ENCODE results near the gene RPL10.

RPL10 gene

GRCh38 chrX:154428176-154429171 is 30.3 kb downstream of the RPL10 start, which contains the start of gene ATP6AP1:
ATP6AP1 (plus strand) TSS chrX:154428677; CDS start chrX:154428693, 16 bp downstream.
- Histone ChIP-seq H3K4me3 (replicated peaks; ENCODE audit: low read depth, low read length) (peak within 1 kb of the TSS; percentile 72), H3K36me3 (ENCODE audit: control insufficient read depth, insufficient read depth, low read length) (peaks cover 4% of the 10 kb centered on the region), H3K27me3 (replicated peaks; ENCODE audit: control insufficient read depth, insufficient read depth, low read length) (no peaks in the 10 kb centered on the region)
- DNase-seq (ENCODE audit: extremely low read depth, insufficient read length): peak; percentile 92
- TF ChIP-seq CTCF (IDR thresholded peaks at IDR 0.05; ENCODE audit: insufficient read depth, low read length, poor library complexity, severe bottlenecking): peak; percentile 17

GRCh38 chrX:154429711-154430110 is 31.5 kb downstream of the RPL10 start:
- Histone ChIP-seq H3K27me3 (replicated peaks; ENCODE audit: control insufficient read depth, insufficient read depth, low read length) (no peaks in the 10 kb centered on the region), H3K4me3 (replicated peaks; ENCODE audit: low read depth, low read length) (peak overlapping the region; percentile 72), H3K36me3 (ENCODE audit: control insufficient read depth, insufficient read depth, low read length) (peaks cover 4% of the 10 kb centered on the region)
- no peak for DNase-seq (ENCODE audit: extremely low read depth, insufficient read length)
- no peak for TF ChIP-seq CTCF (IDR thresholded peaks at IDR 0.05; ENCODE audit: insufficient read depth, low read length, poor library complexity, severe bottlenecking)

- Histone ChIP-seq H3K4me3 (replicated peaks; ENCODE audit: low read depth, low read length) (no peak overlapping the region), H3K27me3 (replicated peaks; ENCODE audit: control insufficient read depth, insufficient read depth, low read length) (no peaks in the 10 kb centered on the region), H3K36me3 (ENCODE audit: control insufficient read depth, insufficient read depth, low read length) (peaks cover 4% of the 10 kb centered on the region)
- DNase-seq (ENCODE audit: extremely low read depth, insufficient read length): no peak
- TF ChIP-seq CTCF (IDR thresholded peaks at IDR 0.05; ENCODE audit: insufficient read depth, low read length, poor library complexity, severe bottlenecking): no peak
Measured at GRCh38 chrX:154430479-154430878, 32.3 kb downstream of the RPL10 start.

DNA sequence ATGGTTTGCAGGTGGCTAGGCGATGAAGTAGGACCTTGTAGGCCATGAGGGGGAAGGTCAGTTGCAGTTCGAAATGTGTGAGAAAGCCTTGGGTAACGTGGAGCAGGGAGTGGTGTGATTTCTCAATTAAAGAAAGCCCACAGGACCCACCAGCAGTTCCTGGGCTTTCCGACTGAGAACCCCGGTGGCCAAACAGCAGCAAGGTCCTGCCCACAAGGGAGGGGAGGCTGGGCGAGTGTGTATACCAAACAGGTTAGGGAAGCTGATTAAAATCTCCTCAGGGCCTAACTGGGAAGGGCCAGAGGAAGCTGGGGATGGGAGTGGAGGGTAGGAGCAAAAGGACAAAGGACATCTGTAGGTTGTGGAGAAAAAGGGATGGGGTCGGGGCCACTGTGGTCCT is 32.7 kb downstream of the RPL10 start:
- TF ChIP-seq CTCF (IDR thresholded peaks at IDR 0.05; ENCODE audit: insufficient read depth, low read length, poor library complexity, severe bottlenecking): no peak
- H3K36me3 ChIP-seq (ENCODE audit: control insufficient read depth, insufficient read depth, low read length): peaks cover 6% of the 10 kb centered on the region
- no peaks in the 10 kb centered on the region for H3K27me3 ChIP-seq (replicated peaks; ENCODE audit: control insufficient read depth, insufficient read depth, low read length)
- no peak overlapping the region for H3K4me3 ChIP-seq (replicated peaks; ENCODE audit: low read depth, low read length)
- no peak for DNase-seq (ENCODE audit: extremely low read depth, insufficient read length)

DNA sequence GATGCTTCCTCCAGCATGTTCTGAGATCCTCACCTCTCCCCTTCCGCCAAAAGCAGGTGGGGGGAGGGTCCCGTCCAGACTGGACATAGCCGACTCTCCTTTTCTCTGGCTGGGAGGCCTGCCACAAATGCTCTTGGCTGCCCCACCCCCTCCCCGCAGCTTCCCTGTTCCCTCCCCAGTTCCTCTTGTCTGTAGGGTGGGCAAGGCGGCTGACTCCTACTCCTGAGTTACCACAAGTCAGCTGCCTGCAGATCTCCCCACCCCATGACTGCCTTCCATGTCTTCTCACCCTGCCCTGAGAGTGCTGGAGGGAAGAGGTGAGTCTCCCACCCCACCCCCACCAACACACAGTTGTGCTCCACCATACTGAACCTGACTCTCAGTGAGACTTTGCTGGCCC is 33.2 kb downstream of the RPL10 start:
- no peak for TF ChIP-seq CTCF (IDR thresholded peaks at IDR 0.05; ENCODE audit: insufficient read depth, low read length, poor library complexity, severe bottlenecking)
- no peaks in the 10 kb centered on the region for H3K27me3 ChIP-seq (replicated peaks; ENCODE audit: control insufficient read depth, insufficient read depth, low read length)
- DNase-seq (ENCODE audit: extremely low read depth, insufficient read length): no peak
- peaks cover 6% of the 10 kb centered on the region for H3K36me3 ChIP-seq (ENCODE audit: control insufficient read depth, insufficient read depth, low read length)
- no peak overlapping the region for H3K4me3 ChIP-seq (replicated peaks; ENCODE audit: low read depth, low read length)
